ENCODE measurements around the gene TMEM51. TPM values are rescaled to one million over a fixed set of nuclear protein-coding genes. Genes with fewer than 3 reads are reported as not detected.

The TMEM51 gene
- total and polyA plus RNA-seq, 9 of the 15 experiments (the other 6 are each of a cell fraction or from before 2014, with no cell fraction given) = 0.06 to 1.4 (median 0.58) TPM

- no peak for TF ChIP-seq BRF2 (IDR thresholded peaks at IDR 0.05; ENCODE audit: borderline replicate concordance, insufficient read depth, insufficient read length)
- TF ChIP-seq ZNF174 (CRISPR knock-in tag; IDR thresholded peaks at IDR 0.05) = no peak
- TF ChIP-seq TGIF2 (CRISPR knock-in tag; IDR thresholded peaks at IDR 0.05) = no peak
- no peak for TF ChIP-seq CAMTA2 (CRISPR knock-in tag; conservative IDR thresholded peaks at IDR 0.05)
- TF ChIP-seq LARP7 (IDR thresholded peaks at IDR 0.05) = no peak
- TF ChIP-seq, protein P1, sequence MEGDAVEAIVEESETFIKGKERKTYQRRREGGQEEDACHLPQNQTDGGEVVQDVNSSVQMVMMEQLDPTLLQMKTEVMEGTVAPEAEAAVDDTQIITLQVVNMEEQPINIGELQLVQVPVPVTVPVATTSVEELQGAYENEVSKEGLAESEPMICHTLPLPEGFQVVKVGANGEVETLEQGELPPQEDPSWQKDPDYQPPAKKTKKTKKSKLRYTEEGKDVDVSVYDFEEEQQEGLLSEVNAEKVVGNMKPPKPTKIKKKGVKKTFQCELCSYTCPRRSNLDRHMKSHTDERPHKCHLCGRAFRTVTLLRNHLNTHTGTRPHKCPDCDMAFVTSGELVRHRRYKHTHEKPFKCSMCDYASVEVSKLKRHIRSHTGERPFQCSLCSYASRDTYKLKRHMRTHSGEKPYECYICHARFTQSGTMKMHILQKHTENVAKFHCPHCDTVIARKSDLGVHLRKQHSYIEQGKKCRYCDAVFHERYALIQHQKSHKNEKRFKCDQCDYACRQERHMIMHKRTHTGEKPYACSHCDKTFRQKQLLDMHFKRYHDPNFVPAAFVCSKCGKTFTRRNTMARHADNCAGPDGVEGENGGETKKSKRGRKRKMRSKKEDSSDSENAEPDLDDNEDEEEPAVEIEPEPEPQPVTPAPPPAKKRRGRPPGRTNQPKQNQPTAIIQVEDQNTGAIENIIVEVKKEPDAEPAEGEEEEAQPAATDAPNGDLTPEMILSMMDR (IDR thresholded peaks at IDR 0.05 in 2 of 3, conservative IDR thresholded peaks at IDR 0.05 in 1 of 3; ENCODE audit: insufficient read depth in 2 of 3, low read depth in 1 of 3, low read length in 3 of 3) = no peak
- TF ChIP-seq EGR1 (conservative IDR thresholded peaks at IDR 0.05) = no peak
- TF ChIP-seq FOXM1 (IDR thresholded peaks at IDR 0.05; ENCODE audit: low read depth) = no peak
- no peak for TF ChIP-seq FOXM1 (CRISPR knock-in tag; IDR thresholded peaks at IDR 0.05; ENCODE audit: low read depth)
- no peak for TF ChIP-seq NCOR1 (IDR thresholded peaks at IDR 0.05)
- no peak for TF ChIP-seq HDGF (IDR thresholded peaks at IDR 0.05)
- no peak for TF ChIP-seq MECOM (CRISPR knock-in tag; IDR thresholded peaks at IDR 0.05)
- TF ChIP-seq RFX1 (IDR thresholded peaks at IDR 0.05) = no peak
Measured at GRCh38 chr1:15155888-15156741, 2.6 kb downstream of the TMEM51 start (continued).
